Activated T-cell treated with anti-CD3 and anti-CD28 coated beads for 1 hour (primary cell): ENCODE data around the gene AGGF1.
"Not testable (repeated sequence)": the region's sequence is repeated elsewhere in the genome, so short reads cannot be mapped to it uniquely, and the experiment has no call there.

Experiments used
- DNase-seq: peaks from one replicate; pipeline ENCODE4 v3.0.0-alpha.2; 2020; ENCODE audit warnings: low read depth

AGGF1 gene

DNA sequence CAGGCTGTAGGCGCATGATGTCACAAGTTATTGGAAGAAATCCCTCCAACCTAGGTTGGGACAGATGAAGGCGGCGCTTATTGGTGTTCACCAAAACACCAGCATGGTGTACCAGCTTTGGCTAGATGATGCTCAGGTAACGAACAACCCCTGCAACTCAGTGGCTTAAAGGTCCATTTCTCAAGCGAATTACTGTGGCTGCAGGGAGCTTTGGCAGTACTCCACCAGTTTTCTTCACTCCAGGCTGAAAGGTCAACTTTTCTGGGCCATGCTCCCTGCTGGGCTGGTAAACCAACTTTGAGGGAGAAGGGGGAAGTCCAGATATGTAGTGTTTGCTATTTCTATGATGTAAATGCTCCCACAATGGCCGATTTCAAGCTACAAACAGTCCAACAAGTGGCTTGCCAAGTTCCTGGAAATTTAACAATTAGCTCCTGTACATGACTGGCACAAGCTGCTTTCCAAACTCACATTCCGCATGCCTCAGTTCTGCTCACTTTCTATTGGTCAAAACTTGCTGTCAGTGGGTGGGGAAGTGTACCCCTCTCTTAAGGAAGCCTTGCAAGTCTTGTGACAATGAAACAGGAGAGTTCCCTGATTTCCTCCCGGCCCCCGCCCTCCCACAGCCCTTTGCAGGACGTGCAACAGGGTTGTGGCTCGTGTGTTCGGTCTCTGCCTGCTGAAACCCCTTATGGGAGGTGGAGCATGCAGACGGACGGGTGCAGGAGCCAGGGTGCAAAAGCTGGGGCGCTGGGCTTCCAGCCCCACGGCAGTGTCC lies 57.5 kb downstream of the AGGF1 start:
- DNase-seq = no peak

DNA sequence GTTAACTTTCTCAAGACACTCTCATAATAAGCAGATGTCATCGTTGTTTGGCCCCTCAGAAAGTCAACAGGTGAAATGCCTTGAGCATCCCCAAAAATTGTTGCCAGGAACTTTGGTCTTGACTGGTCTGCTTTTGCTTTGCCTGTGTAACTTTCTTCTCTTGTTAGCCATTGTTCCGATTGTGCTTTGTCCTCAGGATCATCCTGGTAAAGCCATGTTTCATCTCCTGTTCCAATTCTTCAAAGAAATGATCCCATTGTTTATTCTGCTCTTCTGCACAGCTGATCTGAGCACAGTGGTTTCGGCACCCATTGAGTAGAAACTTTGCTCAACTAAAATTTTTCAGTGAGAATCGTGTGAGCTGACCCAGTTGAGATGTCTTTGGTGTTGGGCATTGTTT lies 65.0 kb downstream of the AGGF1 start:
- DNase-seq = no peak

DNA sequence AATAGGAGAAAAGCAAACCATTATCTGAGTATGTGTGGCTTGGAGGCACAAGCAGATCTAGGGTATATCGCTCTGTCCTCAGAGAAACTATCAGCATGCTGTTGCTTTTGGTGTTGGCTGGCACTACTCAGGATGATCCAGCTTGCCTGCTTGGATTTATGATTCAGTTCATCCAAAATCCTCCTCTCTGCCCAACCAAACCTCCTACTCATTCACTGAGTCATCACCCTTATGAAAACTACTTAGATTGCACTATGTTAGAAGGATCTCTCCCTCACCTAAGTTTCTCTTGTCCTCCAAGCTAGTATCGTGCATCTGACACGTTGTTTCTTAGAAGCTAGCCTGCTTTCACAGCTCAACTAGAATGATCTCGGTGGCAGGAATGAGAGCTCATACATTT lies 71.1 kb downstream of the AGGF1 start:
- no peak for DNase-seq

DNA sequence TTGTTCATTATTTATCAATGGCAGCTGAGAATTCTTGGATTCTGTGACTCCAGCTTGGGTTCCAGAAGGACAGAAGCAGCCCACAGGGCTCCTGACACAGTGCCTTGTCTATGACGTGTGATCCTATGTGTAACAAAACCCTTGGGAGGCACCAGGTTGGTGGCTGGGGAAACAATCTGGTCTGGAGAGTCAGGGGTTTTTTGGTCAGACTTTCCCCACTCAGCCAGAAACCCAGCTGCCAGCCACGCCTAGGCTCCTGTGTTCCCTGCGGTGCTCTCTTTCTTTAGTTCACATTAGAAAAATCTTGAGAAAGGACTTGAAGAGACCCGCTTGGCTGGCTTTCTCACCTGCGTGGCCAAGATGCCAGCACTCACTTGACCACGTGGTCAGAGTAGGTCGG lies 72.3 kb downstream of the AGGF1 start:
- DNase-seq = no peak

DNA sequence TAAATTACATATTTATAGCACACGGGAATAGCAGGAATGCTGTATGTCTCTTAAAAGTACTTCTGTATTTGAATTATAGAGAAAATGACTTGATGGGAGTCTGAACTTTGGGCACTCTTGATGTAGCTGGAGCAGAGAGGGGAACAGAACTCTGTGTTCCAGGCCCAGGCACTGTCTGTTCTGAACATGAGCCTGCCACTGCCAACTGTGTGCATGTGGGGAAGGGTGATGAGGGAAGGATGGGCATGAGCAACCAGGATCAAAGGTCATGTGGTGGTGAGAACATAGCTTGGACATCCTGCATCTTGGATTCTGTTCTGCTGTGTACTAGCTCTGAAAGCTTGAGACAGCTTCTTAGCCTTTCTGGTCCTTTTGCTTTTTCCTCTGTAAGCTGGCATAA lies 73.3 kb downstream of the AGGF1 start:
- no peak for DNase-seq

DNA sequence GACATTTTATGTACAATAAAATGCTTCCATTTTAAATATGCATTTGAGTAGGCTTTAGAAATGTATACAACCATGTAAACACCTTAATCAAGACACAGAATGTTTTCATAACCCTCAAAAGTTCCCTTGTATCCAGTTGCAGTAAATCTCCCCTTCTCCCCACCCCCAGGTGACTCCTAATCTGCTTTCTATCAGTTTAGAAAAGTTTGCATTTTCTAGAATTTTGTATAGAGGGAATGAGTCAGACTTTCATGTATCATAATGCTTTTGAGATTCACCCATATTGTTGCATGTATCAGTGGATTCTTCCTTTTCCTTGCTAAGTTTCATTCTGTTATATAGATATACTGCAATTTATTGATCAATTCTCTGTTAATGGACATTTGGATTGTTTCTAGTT lies 74.6 kb downstream of the AGGF1 start:
- DNase-seq = no peak

DNA sequence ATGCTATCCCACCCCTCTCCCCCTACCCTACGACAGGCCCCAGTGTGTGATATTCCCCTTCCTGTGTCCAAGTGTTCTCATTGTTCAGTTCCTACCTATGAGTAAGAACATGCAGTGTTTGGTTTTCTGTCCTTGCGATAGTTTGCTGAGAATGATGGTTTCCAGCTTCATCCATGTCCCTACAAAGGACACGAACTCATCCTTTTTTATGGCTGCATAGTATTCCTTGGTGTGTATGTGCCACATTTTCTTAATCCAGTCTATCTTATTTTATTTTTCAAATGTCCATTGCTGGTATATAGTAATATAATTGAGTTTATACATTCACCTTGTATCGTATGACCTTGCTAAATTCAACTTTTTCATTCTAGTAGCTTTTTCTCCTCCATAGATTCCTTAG lies 76.8 kb downstream of the AGGF1 start:
- not testable (repeated sequence) for DNase-seq
